Mucosa of rectum (tissue), 2 donors: ENCODE measurements around the gene MEP1A.
"Not testable (repeated sequence)": the region's sequence is repeated elsewhere in the genome, so short reads cannot be mapped to it uniquely, and the experiment has no call there.

ENCODE experiments used
- H3K27ac ChIP-seq, 2 donors: one replicate each; pipeline ENCODE4 v1.7.0; 2013; ENCODE audit warnings: inconsistent platforms in 2 of 2, low read depth in 2 of 2, low read length in 2 of 2
- H3K27me3 ChIP-seq, 2 donors: one replicate each; pipeline ENCODE4 v1.7.0; 2013; ENCODE audit warnings: low read length in 2 of 2; ENCODE audit not compliant: control insufficient read depth in 2 of 2, insufficient read depth in 2 of 2
- H3K36me3 ChIP-seq, 2 donors: one replicate each; pipeline ENCODE4 v1.7.0; 2013; ENCODE audit warnings: low read length in 2 of 2; ENCODE audit not compliant: control insufficient read depth in 2 of 2, insufficient read depth in 2 of 2
- H3K4me1 ChIP-seq, 2 donors: one replicate each; pipeline ENCODE4 v1.7.0; 2013; ENCODE audit warnings: low read length in 2 of 2, mild to moderate bottlenecking in 1 of 2; ENCODE audit not compliant: control insufficient read depth in 2 of 2, insufficient read depth in 2 of 2
- H3K4me3 ChIP-seq, 2 donors: one replicate each; pipeline ENCODE4 v1.7.0; 2013; ENCODE audit warnings: low read length in 2 of 2
- H3K9ac ChIP-seq, 2 donors: one replicate each; pipeline ENCODE4 v1.7.0; 2013; ENCODE audit warnings: low read length in 2 of 2, low read depth in 1 of 2, mild to moderate bottlenecking in 1 of 2
- H3K9me3 ChIP-seq, 2 donors: one replicate each; pipeline ENCODE4 v1.7.0; 2013; ENCODE audit warnings: low read length in 2 of 2; ENCODE audit not compliant: control insufficient read depth in 2 of 2
- donor health status: healthy.
- donor health status: Normal muscosa, but diverticular disease.

Gene MEP1A

DNA sequence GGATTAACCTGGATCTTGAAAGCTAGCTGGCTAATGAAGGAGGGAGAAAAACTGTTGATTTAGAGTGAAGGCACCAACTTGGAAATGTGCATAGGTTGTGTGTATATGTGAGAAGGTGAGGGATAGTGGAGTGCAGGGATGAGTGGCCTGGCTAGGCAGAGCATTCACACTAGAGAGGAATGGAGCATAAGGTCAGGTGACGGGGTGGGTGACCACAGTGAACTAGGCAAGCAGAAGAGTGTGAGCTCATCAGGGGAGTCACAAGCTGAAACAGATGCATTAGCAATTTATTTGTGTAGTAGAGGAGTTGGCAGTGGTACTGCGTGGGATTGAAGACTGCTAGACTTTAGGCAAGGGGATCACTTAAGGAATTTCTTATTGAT lies 36.0 kb upstream of the MEP1A start:
- Histone ChIP-seq H3K27me3 (no peaks in the 10 kb centered on the region), H3K36me3 (no peaks in the 10 kb centered on the region), H3K4me1 (no peaks in the 10 kb centered on the region), H3K4me3 (no peak overlapping the region), H3K9ac (no peak overlapping the region), H3K27ac (no peak overlapping the region), H3K9me3 (no peaks in the 10 kb centered on the region)

- Histone ChIP-seq H3K9ac (no peak overlapping the region), H3K9me3 (no peaks in the 10 kb centered on the region), H3K4me1 (no peaks in the 10 kb centered on the region), H3K27ac (no peak overlapping the region), H3K36me3 (no peaks in the 10 kb centered on the region), H3K4me3 (no peak overlapping the region), H3K27me3 (no peaks in the 10 kb centered on the region)
Observed at GRCh38 chr6:46758960-46759753, 34.0 kb upstream of the MEP1A start.

DNA sequence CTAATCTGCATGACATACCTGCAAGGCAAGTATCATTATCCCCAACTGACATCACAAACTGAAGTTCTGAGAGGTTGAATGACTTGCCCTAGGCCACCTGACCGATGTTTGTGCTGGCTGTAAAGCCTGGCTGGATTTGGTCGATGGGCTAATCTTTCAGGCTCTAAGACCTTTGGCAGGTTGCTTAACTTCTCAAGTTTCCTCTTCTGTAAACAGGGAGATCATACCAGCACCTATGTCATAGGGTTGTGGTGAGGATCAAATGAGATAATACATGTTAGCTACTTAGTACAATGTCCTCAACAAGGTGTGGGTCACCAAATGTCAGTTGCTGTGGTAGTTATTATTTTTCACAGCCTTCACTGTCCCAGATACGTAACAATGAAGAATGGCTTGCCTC lies 32.3 kb upstream of the MEP1A start:
- Histone ChIP-seq H3K4me1 (no peaks in the 10 kb centered on the region), H3K9ac (no peak overlapping the region), H3K9me3 (no peaks in the 10 kb centered on the region), H3K27ac (no peak overlapping the region), H3K27me3 (no peaks in the 10 kb centered on the region), H3K4me3 (no peak overlapping the region), H3K36me3 (no peaks in the 10 kb centered on the region)

DNA sequence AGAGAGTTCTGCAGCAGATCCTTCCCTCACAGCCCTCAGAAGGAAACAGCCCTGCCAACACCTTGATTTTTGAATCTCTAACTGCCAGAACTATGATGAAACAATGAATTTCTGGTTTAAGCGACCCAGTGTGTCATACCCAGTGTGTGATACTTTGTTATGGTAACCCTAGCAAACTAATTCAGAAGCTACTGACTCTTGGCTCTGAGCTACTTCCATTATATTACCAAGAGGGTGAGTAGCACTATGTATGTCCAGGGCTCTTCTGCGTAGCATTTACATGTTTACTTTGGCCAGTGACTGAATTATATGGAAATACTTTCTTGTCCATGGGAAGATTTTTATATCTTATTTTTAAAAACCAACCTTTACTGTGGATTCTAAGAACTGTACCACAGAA lies 29.7 kb upstream of the MEP1A start:
- Histone ChIP-seq H3K36me3 (no peaks in the 10 kb centered on the region), H3K4me3 (no peak overlapping the region), H3K4me1 (no peaks in the 10 kb centered on the region), H3K9me3 (no peaks in the 10 kb centered on the region), H3K27ac (no peak overlapping the region), H3K27me3 (no peaks in the 10 kb centered on the region), H3K9ac (no peak overlapping the region)

DNA sequence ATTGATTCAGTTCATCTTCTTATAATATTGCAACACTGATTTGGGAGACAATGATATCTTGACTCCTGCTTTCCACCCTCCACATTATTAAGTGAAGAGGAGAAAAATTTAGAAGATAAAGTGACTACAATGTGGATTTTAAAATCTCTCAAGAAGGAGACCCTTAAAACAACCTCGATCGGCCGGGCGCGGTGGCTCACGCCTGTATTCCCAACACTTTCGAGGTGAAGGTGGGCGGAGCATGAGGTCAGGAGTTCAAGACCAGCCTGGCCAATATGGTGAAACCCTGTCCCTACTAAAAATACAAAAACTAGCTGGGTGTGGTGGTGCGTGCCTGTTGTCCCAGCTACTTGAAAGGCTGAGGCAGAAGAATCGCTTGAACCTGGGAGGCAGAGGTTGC lies 28.9 kb upstream of the MEP1A start:
- H3K27ac ChIP-seq, H3K36me3 ChIP-seq, H3K4me3 ChIP-seq, H3K4me1 ChIP-seq, H3K27me3 ChIP-seq, H3K9me3 ChIP-seq, H3K9ac ChIP-seq: not testable (repeated sequence)

GRCh38 chr6:46764961-46765360 lies 28.2 kb upstream of the MEP1A start:
- Histone ChIP-seq H3K27me3 (no peaks in the 10 kb centered on the region), H3K9me3 (no peaks in the 10 kb centered on the region), H3K4me3 (no peak overlapping the region), H3K36me3 (no peaks in the 10 kb centered on the region), H3K9ac (no peak overlapping the region), H3K4me1 (no peaks in the 10 kb centered on the region), H3K27ac (no peak overlapping the region)

- Histone ChIP-seq H3K9me3 (no peaks in the 10 kb centered on the region), H3K36me3 (no peaks in the 10 kb centered on the region), H3K27ac (peak overlapping the region; percentile 15 to 20), H3K27me3 (no peaks in the 10 kb centered on the region), H3K4me1 (no peaks in the 10 kb centered on the region), H3K9ac (no peak overlapping the region), H3K4me3 (no peak overlapping the region)
Observed at GRCh38 chr6:46772016-46772415, 21.2 kb upstream of the MEP1A start.

DNA sequence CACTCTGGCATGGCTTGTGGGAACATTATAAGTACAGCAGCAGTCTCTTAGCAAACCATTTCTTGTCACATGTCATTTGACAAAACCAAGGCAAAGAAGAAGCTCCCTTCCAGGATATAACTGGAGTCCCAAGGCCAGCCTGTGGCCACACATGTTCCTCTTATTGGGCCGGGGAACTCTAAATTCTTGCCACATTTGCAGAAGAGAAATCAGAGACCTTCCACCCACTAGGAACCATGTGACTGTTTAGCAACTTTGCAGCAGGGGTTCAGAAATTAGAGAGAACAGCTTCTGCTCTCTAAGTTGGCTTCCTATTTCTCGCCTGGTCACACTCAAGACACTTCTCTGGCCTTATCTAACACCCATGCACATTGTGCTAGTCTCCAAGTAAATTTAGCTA lies 20.4 kb upstream of the MEP1A start:
- Histone ChIP-seq H3K9me3 (no peaks in the 10 kb centered on the region), H3K36me3 (no peaks in the 10 kb centered on the region), H3K27ac (peak overlapping the region; percentile 20 to 25), H3K4me3 (no peak overlapping the region), H3K27me3 (no peaks in the 10 kb centered on the region), H3K9ac (no peak overlapping the region), H3K4me1 (no peaks in the 10 kb centered on the region)

GRCh38 chr6:46773201-46773855 lies 19.9 kb upstream of the MEP1A start:
- no peak overlapping the region for H3K9ac ChIP-seq
- no peaks in the 10 kb centered on the region for H3K27me3 ChIP-seq
- H3K4me1 ChIP-seq, result no peaks in the 10 kb centered on the region
- no peaks in the 10 kb centered on the region for H3K36me3 ChIP-seq
- H3K9me3 ChIP-seq, result no peaks in the 10 kb centered on the region
- H3K4me3 ChIP-seq, result no peak overlapping the region
- H3K27ac ChIP-seq, result peak overlapping the region; percentile 0 to 25

GRCh38 chr6:46774736-46775135 lies 18.5 kb upstream of the MEP1A start:
- not testable (repeated sequence) for H3K9ac ChIP-seq, H3K36me3 ChIP-seq, H3K27ac ChIP-seq

More at GRCh38 chr6:46774736-46775135, 18.5 kb upstream of the MEP1A start:
- not testable (repeated sequence) for H3K27me3 ChIP-seq, H3K9me3 ChIP-seq, H3K4me1 ChIP-seq, H3K4me3 ChIP-seq
